IMR-90 (cell line): ENCODE measurements around the gene RALGPS1. TPM values are rescaled to one million over a fixed set of nuclear protein-coding genes. Genes with fewer than 3 reads are reported as not detected.

Experiments used
- ATAC-seq: fragments of 200-7000 bp; cut with Tn5 transposase; 2 replicates; pipeline ENCODE4 v1.9.1; 2020; ENCODE audit warnings: low read depth, mild to moderate bottlenecking, moderate library complexity
- BruUV-seq: library from RNA; stranded (reverse); fragments of 400-500 nt; replicated peaks from 2 replicates; lab custom pipeline; 2021; lab: Mats Ljungman, UMichigan
- CTCF ChIA-PET: fragments of 300-600 bp; formaldehyde crosslinking; extraction: SDS; loops from one replicate; lab custom pipeline; 2021; ENCODE audit warnings: antibody characterized with exemption; lab: Yijun Ruan, JAX
- POLR2A ChIA-PET: fragments of 300-600 bp; sonication (Branson Sonifier 250); formaldehyde crosslinking; loops from one replicate; lab custom pipeline; 2022; ENCODE audit warnings: antibody characterized with exemption; ENCODE audit not compliant: unreplicated experiment; lab: Charles Lee
- DNase-seq: peaks from one replicate; pipeline ENCODE4 v3.0.0; 2013
- H2AFZ ChIP-seq: replicated peaks from 2 replicates; pipeline ENCODE3; 2013; ENCODE audit warnings: low read length, mild to moderate bottlenecking; ENCODE audit not compliant: poor library complexity
- H2AK5ac ChIP-seq: 2 replicates; pipeline ENCODE4 v1.6.1; 2013; ENCODE audit warnings: low read depth, low read length, inconsistent platforms
- H2AK9ac ChIP-seq: replicated peaks from 2 replicates; pipeline ENCODE3; 2013; ENCODE audit warnings: mild to moderate bottlenecking, low read depth, low read length, moderate library complexity; ENCODE audit not compliant: poor library complexity
- H2BK120ac ChIP-seq: 2 replicates; pipeline ENCODE4 v1.6.1; 2013; ENCODE audit warnings: low read depth, low read length, inconsistent platforms
- H2BK15ac ChIP-seq: 3 replicates; pipeline ENCODE4 v1.6.1; 2013; ENCODE audit warnings: low read depth, low read length, inconsistent platforms
- H2BK20ac ChIP-seq: 2 replicates; pipeline ENCODE4 v1.6.1; 2013; ENCODE audit warnings: low read depth, mild to moderate bottlenecking, inconsistent platforms, low read length, moderate library complexity
- H2BK5ac ChIP-seq: 2 replicates; pipeline ENCODE4 v1.6.1; 2013; ENCODE audit warnings: mild to moderate bottlenecking, low read depth, low read length, inconsistent platforms; ENCODE audit not compliant: poor library complexity, severe bottlenecking
- H3K14ac ChIP-seq: replicated peaks from 2 replicates; pipeline ENCODE4 v1.6.1; 2013; ENCODE audit warnings: low read depth, low read length, inconsistent platforms
- H3K18ac ChIP-seq: 2 replicates; pipeline ENCODE4 v1.6.1; 2013; ENCODE audit warnings: low read depth, low read length, control low read depth
- H3K23ac ChIP-seq: 2 replicates; pipeline ENCODE4 v1.6.1; 2013; ENCODE audit warnings: low read depth, low read length, inconsistent platforms
- H3K27ac ChIP-seq: 2 replicates; pipeline ENCODE4 v1.5.1; 2013; ENCODE audit warnings: mild to moderate bottlenecking, control low read depth, low read length; ENCODE audit not compliant: insufficient read depth
- H3K27me3 ChIP-seq: 2 replicates; pipeline ENCODE4 v1.6.1; 2013; ENCODE audit warnings: low read length; ENCODE audit not compliant: control insufficient read depth, insufficient read depth
- H3K36me3 ChIP-seq: 2 replicates; pipeline ENCODE4 v1.6.1; 2013; ENCODE audit warnings: low read length, mixed read lengths; ENCODE audit not compliant: control insufficient read depth, insufficient read depth
- H3K4ac ChIP-seq: 2 replicates; pipeline ENCODE4 v1.6.1; 2013; ENCODE audit warnings: low read depth, low read length, inconsistent platforms
- H3K4me1 ChIP-seq: 2 replicates; pipeline ENCODE4 v1.6.1; 2013; ENCODE audit warnings: low read length, mixed read lengths; ENCODE audit not compliant: control insufficient read depth, insufficient read depth
- H3K4me2 ChIP-seq: 2 replicates; pipeline ENCODE4 v1.6.1; 2013; ENCODE audit warnings: low read depth, mild to moderate bottlenecking, control low read depth, low read length, moderate library complexity
- H3K4me3 ChIP-seq: 2 replicates; pipeline ENCODE4 v1.5.1; 2013; ENCODE audit warnings: low read depth, mild to moderate bottlenecking, control low read depth, low read length, moderate library complexity; ENCODE audit not compliant: insufficient read depth
- H3K56ac ChIP-seq: 2 replicates; pipeline ENCODE4 v1.6.1; 2013; ENCODE audit warnings: low read length, inconsistent platforms; ENCODE audit not compliant: insufficient read depth; ENCODE audit errors: extremely low read depth
- H3K79me1 ChIP-seq, 2 experiments: 2 replicates each; pipeline ENCODE4 v1.6.1; 2013; ENCODE audit warnings: low read length in 2 of 2, inconsistent platforms in 1 of 2, low read depth in 1 of 2
- H3K9ac ChIP-seq: 2 replicates; pipeline ENCODE4 v1.6.1; 2013; ENCODE audit warnings: low read depth, low read length, control low read depth
- H3K9me1 ChIP-seq: 2 replicates; pipeline ENCODE4 v1.6.1; 2013; ENCODE audit warnings: low read length, inconsistent platforms; ENCODE audit not compliant: insufficient read depth
- H3K9me3 ChIP-seq: 2 replicates; pipeline ENCODE4 v1.6.1; 2013; ENCODE audit warnings: low read length; ENCODE audit not compliant: control insufficient read depth, insufficient read depth
- H4K20me1 ChIP-seq: 2 replicates; pipeline ENCODE4 v1.6.1; 2013; ENCODE audit warnings: low read length, inconsistent platforms; ENCODE audit not compliant: insufficient read depth
- H4K5ac ChIP-seq: 2 replicates; pipeline ENCODE4 v1.6.1; 2013; ENCODE audit warnings: mild to moderate bottlenecking, low read depth, low read length, control low read depth
- H4K8ac ChIP-seq, 2 experiments: 2 replicates each; pipeline ENCODE4 v1.6.1; 2013; ENCODE audit warnings: low read depth in 2 of 2, low read length in 2 of 2, control low read depth in 1 of 2, inconsistent platforms in 1 of 2
- H4K91ac ChIP-seq: 2 replicates; pipeline ENCODE4 v1.6.1; 2013; ENCODE audit warnings: low read depth, low read length, inconsistent platforms; ENCODE audit not compliant: insufficient read depth
- NFE2L2 ChIP-seq: fragments of 150-350 bp; IDR thresholded peaks from 2 replicates; pipeline ENCODE4 v1.6.1; 2016; ENCODE audit warnings: low read depth, mild to moderate bottlenecking, low read length
- RCOR1 ChIP-seq: IDR thresholded peaks from 2 replicates; pipeline ENCODE4 v1.6.1; 2012; ENCODE audit warnings: mild to moderate bottlenecking, low read length, improper control_type of control experiment; ENCODE audit not compliant: insufficient replicate concordance
- RFX5 ChIP-seq: IDR thresholded peaks from 2 replicates; pipeline ENCODE4 v1.8.0; 2012; ENCODE audit warnings: low read depth, mild to moderate bottlenecking, low read length, moderate library complexity
- SMC3 ChIP-seq: fragments of 150-350 bp; IDR thresholded peaks from 2 replicates; pipeline ENCODE4 v1.6.1; 2016; ENCODE audit warnings: low read depth, mild to moderate bottlenecking, antibody characterized with exemption, low read length, moderate library complexity
- WGBS, 2 experiments: methylation state at CpG; one replicate each; pipeline versions ENCODE4 v1.1.5 to v1.1.7; 2013; ENCODE audit warnings: missing lambda C conversion rate in 2 of 2; ENCODE audit not compliant: insufficient read length in 1 of 2; ENCODE audit errors: extremely low coverage in 2 of 2; 5-methylcytosine and 5-hydroxymethylcytosine counted together
- dilution Hi-C: fragments of 300-500 bp; cut with HindIII; formaldehyde crosslinking; loops from one replicate; pipeline ENCODE4 v1.14.3; 2018; ENCODE audit warnings: low sequenced_read_pairs; ENCODE audit not compliant: unreplicated experiment
- in situ Hi-C: fragments of 300-500 bp; cut with MboI; formaldehyde crosslinking; loops from 3 replicates; pipeline ENCODE4 v1.14.3; 2019; ENCODE audit warnings: low sequenced_read_pairs, inconsistent platforms, mixed read lengths
- intact Hi-C: fragments of 100-400 bp; cut with micrococcal nuclease; formaldehyde crosslinking; loops from 2 replicates; pipeline ENCODE4 v1.10.0; 2022
- polyA plus RNA-seq, 3 experiments: library from polyadenylated mRNA; depleted of rRNA; stranded (reverse); fragments of >200 nt; gene quantifications; 2 replicates each; pipeline ENCODE4 v1.2.3, GENCODE V29; 2012; ENCODE audit warnings: low replicate concordance in 1 of 3
- total RNA-seq: library from RNA; depleted of rRNA; stranded (reverse); fragments of >200 nt; gene quantifications from 2 replicates; pipeline ENCODE4 v1.2.3, GENCODE V29; 2012

Gene RALGPS1
- total and polyA plus RNA-seq, 2 of the 4 experiments (the other 2 are of a cell fraction) = 0.90 to 2.8 TPM

DNA sequence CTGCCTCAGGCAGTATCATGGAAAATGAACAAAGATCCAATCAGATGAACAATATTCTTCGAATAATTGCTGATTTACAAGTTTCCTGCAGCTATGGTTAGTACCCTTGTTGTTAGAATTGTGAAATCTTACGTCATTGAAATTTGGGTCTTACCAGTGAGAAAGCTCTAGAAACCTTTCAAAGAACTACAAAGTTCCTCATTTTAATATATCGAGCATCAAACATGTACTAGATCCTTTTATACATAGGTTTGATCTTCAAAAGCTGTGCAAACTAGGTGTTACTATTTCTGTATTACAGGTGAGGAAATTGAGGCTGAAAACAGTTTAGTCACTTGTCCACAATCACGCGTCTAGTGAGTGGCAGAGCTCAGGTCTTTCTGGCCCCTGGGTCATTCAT, 251.5 kb downstream of the RALGPS1 start:
- Histone ChIP-seq H4K5ac (no peak overlapping the region), H3K4me2 (no peak overlapping the region), H4K20me1 (no peaks in the 10 kb centered on the region), H2BK15ac (no peak overlapping the region), H2BK120ac (no peak overlapping the region), H3K27ac (no peak overlapping the region), H3K4ac (no peak overlapping the region), H2BK5ac (no peak overlapping the region), H3K9me3 (no peaks in the 10 kb centered on the region), H2AFZ (no peak overlapping the region), H3K36me3 (no peaks in the 10 kb centered on the region), H3K56ac (no peak overlapping the region), H3K79me1 (no peaks in the 10 kb centered on the region), H3K9me1 (peaks cover 17% of the 10 kb centered on the region), H3K4me1 (peaks cover 6% of the 10 kb centered on the region), H2BK20ac (0 out of 2 replicates have a peak overlapping the region, but pooled peaks have one; percentile 3), H3K4me3 (no peak overlapping the region), H3K9ac (no peak overlapping the region), H3K18ac (no peak overlapping the region), H3K14ac (no peak overlapping the region), H4K91ac (no peak overlapping the region), H3K23ac (no peak overlapping the region), H3K27me3 (no peaks in the 10 kb centered on the region), H2AK9ac (no peak overlapping the region), H4K8ac (no peak overlapping the region), H2AK5ac (no peak overlapping the region)
- DNase-seq (no peak), ATAC-seq (no peak)
- ChIA-PET POLR2A (no interaction called here), CTCF (interaction anchor here (1.5 kb wide), 1 partner anchor 8 kb away, joined by 3 read pairs; no protein-coding TSS in a partner anchor)
- dilution Hi-C loops (no loop called here), intact Hi-C loops (no loop called here), in situ Hi-C loops (no loop called here)
- no peak for TF ChIP-seq NFE2L2
- no peak for TF ChIP-seq SMC3
- no peak for TF ChIP-seq RCOR1
- no peak for TF ChIP-seq RFX5
- 100% methylated on average over 2 of the region's 5 CpGs; no CpG with 5 or more reads in 1 of the 2 experiments for WGBS, 2 experiments
- no TSS peak for BruUV-seq
